ENCODE results near the gene LAMTOR4.
A peak's percentile ranks its signal among the peaks of the same experiment; 100 is the strongest.

The LAMTOR4 gene

DNA sequence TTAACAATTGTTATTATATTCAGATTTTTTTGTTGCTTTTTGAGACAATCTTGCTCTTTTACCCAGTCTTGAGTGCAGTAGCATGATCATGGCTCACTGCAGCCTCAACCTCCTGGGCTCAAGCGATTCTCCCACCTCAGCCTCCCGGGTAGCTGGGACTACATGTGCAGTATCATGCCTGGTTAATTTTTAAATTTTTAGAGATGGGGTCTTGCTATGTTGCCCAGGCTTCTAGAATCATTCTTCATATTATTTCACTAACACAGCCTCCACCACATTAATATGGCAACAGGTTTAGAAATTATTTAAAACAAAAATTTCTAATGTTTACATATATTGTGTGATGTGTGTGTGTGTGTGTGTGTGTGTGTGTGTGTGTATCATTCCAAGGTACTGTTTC is 1.4 kb upstream of the LAMTOR4 start:
- DNase-seq (ENCODE audit: low spot score in 2 of 2): no peak
- Mint-ChIP-seq H3K9me3 (no peaks in the 10 kb centered on the region), H3K4me1 (peaks cover 21% of the 10 kb centered on the region), H3K27me3 (no peaks in the 10 kb centered on the region), H3K4me3 (no peak overlapping the region), H3K36me3 (ENCODE audit: insufficient read depth) (peaks cover 17% of the 10 kb centered on the region), H3K27ac (ENCODE audit: low read depth) (no peak overlapping the region)
- ATAC-seq (replicated peaks; ENCODE audit: extremely low read depth, poor library complexity, severe bottlenecking): no peak

DNA sequence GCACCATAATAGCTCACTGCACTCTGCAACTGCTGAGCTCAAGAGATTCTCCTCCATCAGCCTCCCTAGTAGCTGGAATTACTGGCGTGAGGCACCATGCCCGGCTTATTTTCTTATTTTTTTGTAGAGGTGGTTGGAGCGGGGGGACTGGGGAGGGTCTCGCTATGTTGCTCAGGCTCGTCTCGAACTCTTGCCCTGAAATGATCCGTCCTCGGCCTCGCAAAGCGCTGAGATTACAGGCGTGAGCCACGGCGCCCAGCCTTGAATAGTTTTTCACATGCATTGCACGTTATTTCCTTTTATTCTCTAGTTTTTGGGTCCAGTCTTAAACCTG is 526 bp upstream of the LAMTOR4 start:
- ATAC-seq (replicated peaks; ENCODE audit: extremely low read depth, poor library complexity, severe bottlenecking): peak; percentile 4
- Mint-ChIP-seq H3K36me3 (ENCODE audit: insufficient read depth) (peaks cover 20% of the 10 kb centered on the region), H3K4me1 (peaks cover 26% of the 10 kb centered on the region), H3K27ac (ENCODE audit: low read depth) (peak overlapping the region; percentile 97), H3K9me3 (no peaks in the 10 kb centered on the region), H3K27me3 (no peaks in the 10 kb centered on the region), H3K4me3 (peak overlapping the region; percentile 94)
- DNase-seq (ENCODE audit: low spot score in 2 of 2): no peak

- Mint-ChIP-seq H3K4me1 (peaks cover 46% of the 10 kb centered on the region), H3K36me3 (ENCODE audit: insufficient read depth) (peaks cover 28% of the 10 kb centered on the region), H3K27me3 (no peaks in the 10 kb centered on the region), H3K4me3 (no peak overlapping the region), H3K27ac (ENCODE audit: low read depth) (peak overlapping the region; percentile 33), H3K9me3 (no peaks in the 10 kb centered on the region)
- DNase-seq (ENCODE audit: low spot score in 2 of 2): no peak
- ATAC-seq (replicated peaks; ENCODE audit: extremely low read depth, poor library complexity, severe bottlenecking): no peak
Measured at GRCh38 chr7:100152404-100152803, 3.7 kb downstream of the LAMTOR4 start.

DNA sequence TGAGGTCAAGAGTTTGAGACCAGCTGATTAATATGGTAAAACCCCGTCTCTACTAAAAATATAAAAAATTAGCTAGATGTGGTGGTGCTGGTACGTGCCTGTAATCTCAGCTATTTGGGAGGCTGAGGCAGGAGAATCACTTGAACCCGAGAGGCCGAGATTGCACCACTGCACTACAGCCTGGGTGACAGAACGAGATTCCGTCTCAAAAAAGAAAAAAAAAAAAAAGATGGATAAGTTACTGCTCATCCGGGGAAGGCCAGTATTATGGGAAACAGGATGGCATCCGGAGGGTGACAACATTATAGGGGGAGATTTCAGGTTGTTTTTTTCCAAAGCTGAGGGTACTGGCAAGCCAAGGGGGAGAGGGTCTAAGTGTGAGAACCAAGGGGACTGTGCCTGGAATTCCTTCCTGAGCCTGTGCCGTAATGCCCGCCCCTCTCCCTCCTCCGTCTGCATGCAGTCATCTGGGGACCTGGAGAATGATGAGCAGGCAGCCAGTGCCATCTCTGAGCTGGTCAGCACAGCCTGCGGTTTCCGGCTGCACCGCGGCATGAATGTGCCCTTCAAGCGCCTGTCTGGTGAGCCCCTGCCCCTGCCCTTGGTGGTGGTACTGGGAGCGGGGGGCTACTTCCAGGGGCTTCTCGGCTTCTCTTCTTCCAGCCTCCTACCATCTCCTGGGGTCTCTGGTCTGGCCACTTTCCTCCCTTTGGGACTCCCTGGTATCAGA is 4.4 kb downstream of the LAMTOR4 start:
- peaks cover 51% of the 10 kb centered on the region for H3K4me1 Mint-ChIP-seq
- no peak for ATAC-seq (replicated peaks; ENCODE audit: extremely low read depth, poor library complexity, severe bottlenecking)
- no peak overlapping the region for H3K4me3 Mint-ChIP-seq
- H3K27ac Mint-ChIP-seq (ENCODE audit: low read depth): peak overlapping the region; percentile 33
- DNase-seq (ENCODE audit: low spot score in 2 of 2): no peak
- peaks cover 31% of the 10 kb centered on the region for H3K36me3 Mint-ChIP-seq (ENCODE audit: insufficient read depth)
- H3K27me3 Mint-ChIP-seq: no peaks in the 10 kb centered on the region
- H3K9me3 Mint-ChIP-seq: no peaks in the 10 kb centered on the region

DNA sequence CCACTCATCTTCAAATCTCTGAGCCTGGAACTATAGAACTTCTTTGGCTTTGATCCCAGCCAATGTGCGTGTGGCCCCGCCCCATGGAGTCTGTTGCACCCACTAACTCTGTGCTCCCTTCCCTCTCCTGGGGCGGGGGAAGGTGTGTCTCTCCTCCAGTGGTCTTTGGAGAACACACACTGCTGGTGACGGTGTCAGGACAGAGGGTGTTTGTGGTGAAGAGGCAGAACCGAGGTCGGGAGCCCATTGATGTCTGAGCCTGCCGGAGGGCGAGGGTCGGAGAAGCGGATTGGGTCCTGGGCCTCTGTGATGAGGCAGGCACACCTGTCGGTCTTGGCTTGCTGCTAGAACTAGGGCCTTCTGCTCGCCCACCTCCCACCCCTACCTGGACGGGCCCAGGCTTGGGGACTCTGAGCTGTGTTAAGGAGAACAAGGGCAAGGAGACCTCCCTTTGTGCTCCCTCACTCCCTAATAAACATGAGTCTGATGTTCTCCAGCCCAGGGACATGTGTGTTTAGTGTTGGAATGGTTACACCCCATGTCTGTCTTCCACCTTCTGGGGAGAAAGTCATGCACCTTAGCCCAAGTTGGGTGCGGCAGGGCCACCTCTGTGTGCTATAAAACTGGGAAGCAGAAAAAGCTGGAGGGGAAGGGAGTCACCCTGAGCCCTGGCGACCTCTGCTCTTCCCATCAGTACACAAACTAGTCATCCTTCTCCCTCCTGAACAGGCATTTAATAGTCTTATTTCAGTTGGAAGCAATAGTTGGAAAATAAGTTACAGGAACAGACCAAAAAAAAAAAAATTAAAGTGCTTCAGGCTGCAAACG is 5.2 kb downstream of the LAMTOR4 start:
- Mint-ChIP-seq H3K4me1 (peaks cover 43% of the 10 kb centered on the region), H3K36me3 (ENCODE audit: insufficient read depth) (peaks cover 28% of the 10 kb centered on the region), H3K27ac (ENCODE audit: low read depth) (no peak overlapping the region), H3K4me3 (no peak overlapping the region), H3K9me3 (no peaks in the 10 kb centered on the region), H3K27me3 (no peaks in the 10 kb centered on the region)
- DNase-seq (ENCODE audit: low spot score in 2 of 2) (no peak), ATAC-seq (replicated peaks; ENCODE audit: extremely low read depth, poor library complexity, severe bottlenecking) (no peak)

DNA sequence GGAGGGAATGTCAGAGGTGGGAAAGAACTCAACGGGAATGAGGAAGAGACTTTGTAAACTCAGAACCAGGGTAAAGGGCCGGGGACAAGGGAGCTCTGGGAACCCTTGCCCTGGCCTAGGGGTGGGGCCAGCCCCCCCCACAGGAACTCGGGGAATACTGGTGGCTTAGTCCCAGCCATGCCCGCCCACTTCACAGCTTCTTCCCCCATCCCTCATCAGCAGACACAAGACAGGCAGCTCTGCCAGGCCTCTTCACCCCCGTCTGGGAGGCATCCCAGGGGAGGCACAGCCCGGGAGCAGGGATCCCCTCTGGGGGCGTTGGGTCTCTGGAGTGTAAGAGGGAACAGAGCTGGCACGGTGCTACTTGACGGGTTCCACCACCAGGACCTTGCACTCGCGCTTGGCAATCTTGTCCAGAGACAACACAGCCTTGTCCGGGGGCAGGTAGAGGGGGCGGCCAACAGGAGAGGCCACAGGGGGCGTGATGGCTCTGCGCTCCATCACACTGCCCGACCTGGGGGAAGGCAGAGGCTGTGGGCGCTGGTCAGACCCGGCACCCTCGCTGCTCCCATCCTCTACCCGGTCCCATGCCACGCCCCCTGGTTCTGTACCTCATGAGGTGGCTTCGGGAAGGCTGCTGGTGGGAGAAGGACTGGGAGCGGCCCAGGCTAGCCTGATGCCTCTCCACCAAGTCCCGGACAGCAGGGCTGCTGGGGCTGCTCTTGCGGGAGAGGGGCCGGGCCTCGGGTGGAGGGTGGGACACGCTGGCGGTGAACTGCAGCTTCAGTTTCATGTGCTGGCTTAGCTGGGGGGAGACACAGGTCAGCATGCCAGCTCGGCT is 6.2 kb downstream of the LAMTOR4 start:
- no peaks in the 10 kb centered on the region for H3K9me3 Mint-ChIP-seq
- DNase-seq (ENCODE audit: low spot score in 2 of 2): no peak
- H3K27me3 Mint-ChIP-seq: no peaks in the 10 kb centered on the region
- H3K36me3 Mint-ChIP-seq (ENCODE audit: insufficient read depth): peaks cover 25% of the 10 kb centered on the region
- ATAC-seq (replicated peaks; ENCODE audit: extremely low read depth, poor library complexity, severe bottlenecking): no peak
- H3K27ac Mint-ChIP-seq (ENCODE audit: low read depth): no peak overlapping the region
- H3K4me1 Mint-ChIP-seq: peaks cover 42% of the 10 kb centered on the region
- H3K4me3 Mint-ChIP-seq: no peak overlapping the region

- H3K27ac Mint-ChIP-seq (ENCODE audit: low read depth): peak overlapping the region; percentile 53
- ATAC-seq (replicated peaks; ENCODE audit: extremely low read depth, poor library complexity, severe bottlenecking) (no peak), DNase-seq (ENCODE audit: low spot score in 2 of 2) (no peak)
- H3K4me1 Mint-ChIP-seq: peaks cover 33% of the 10 kb centered on the region
- peaks cover 22% of the 10 kb centered on the region for H3K36me3 Mint-ChIP-seq (ENCODE audit: insufficient read depth)
- peak overlapping the region; percentile 78 for H3K4me3 Mint-ChIP-seq
- no peaks in the 10 kb centered on the region for H3K9me3 Mint-ChIP-seq
- no peaks in the 10 kb centered on the region for H3K27me3 Mint-ChIP-seq
Measured at GRCh38 chr7:100155553-100156317, 7.0 kb downstream of the LAMTOR4 start.

DNA sequence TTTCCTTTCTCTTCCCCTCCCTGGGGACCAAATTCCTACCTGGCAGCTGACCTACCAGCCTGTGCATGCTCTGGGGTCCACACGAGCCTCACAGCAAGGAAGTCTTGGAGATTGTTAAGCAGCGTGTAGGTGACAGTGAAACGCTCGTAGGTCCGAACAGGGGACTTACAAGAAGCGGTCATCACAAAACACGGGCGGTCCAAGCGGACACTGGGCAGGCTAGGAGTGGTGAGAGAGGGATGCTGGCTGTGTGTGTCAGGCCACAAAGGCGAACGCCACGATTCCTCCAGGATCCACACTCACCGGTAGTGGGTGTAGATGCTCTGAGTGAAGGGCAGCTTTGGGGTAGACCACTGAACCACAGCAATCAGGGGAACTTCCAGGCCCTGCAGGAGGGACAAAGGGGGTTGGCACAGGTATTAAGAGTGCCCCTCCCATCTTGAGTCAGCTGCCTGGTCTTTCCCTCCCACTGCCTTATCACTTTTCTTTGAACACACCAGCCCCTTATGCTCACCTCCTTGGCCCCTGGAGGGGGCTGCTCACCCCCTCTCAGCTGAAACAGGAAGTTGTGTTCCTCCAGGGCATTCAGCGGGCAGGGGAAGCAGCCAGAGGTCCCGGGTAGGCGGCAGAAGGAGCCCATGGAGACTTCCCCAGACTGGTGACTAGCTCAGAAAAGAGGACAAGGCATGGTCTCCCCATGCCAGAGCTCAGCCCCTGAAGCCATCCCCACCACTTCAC is 7.8 kb downstream of the LAMTOR4 start:
- H3K4me3 Mint-ChIP-seq: peak overlapping the region; percentile 78
- peaks cover 19% of the 10 kb centered on the region for H3K36me3 Mint-ChIP-seq (ENCODE audit: insufficient read depth)
- H3K4me1 Mint-ChIP-seq: peaks cover 33% of the 10 kb centered on the region
- H3K27me3 Mint-ChIP-seq: no peaks in the 10 kb centered on the region
- ATAC-seq (replicated peaks; ENCODE audit: extremely low read depth, poor library complexity, severe bottlenecking): peak; percentile 47
- no peak for DNase-seq (ENCODE audit: low spot score in 2 of 2)
- H3K9me3 Mint-ChIP-seq: no peaks in the 10 kb centered on the region
- peak overlapping the region; percentile 53 for H3K27ac Mint-ChIP-seq (ENCODE audit: low read depth)

- Mint-ChIP-seq H3K4me1 (peaks cover 32% of the 10 kb centered on the region), H3K36me3 (ENCODE audit: insufficient read depth) (peaks cover 14% of the 10 kb centered on the region), H3K27ac (ENCODE audit: low read depth) (peak overlapping the region; percentile 53), H3K27me3 (no peaks in the 10 kb centered on the region), H3K4me3 (peak overlapping the region; percentile 78), H3K9me3 (no peaks in the 10 kb centered on the region)
- no peak for DNase-seq (ENCODE audit: low spot score in 2 of 2)
- no peak for ATAC-seq (replicated peaks; ENCODE audit: extremely low read depth, poor library complexity, severe bottlenecking)
Measured at GRCh38 chr7:100157069-100157333, 8.3 kb downstream of the LAMTOR4 start.

GRCh38 chr7:100157334-100158228 is 8.9 kb downstream of the LAMTOR4 start:
- peaks cover 27% of the 10 kb centered on the region for H3K4me1 Mint-ChIP-seq
- DNase-seq (ENCODE audit: low spot score in 2 of 2) (no peak), ATAC-seq (replicated peaks; ENCODE audit: extremely low read depth, poor library complexity, severe bottlenecking) (peak; percentile 14)

More at GRCh38 chr7:100157334-100158228, 8.9 kb downstream of the LAMTOR4 start:
- Mint-ChIP-seq H3K4me3 (peak overlapping the region; percentile 78), H3K27me3 (no peaks in the 10 kb centered on the region), H3K36me3 (ENCODE audit: insufficient read depth) (peaks cover 12% of the 10 kb centered on the region), H3K27ac (ENCODE audit: low read depth) (peak overlapping the region; percentile 62), H3K9me3 (no peaks in the 10 kb centered on the region)
